SU-DHL-6 (cell line): Measurements from ENCODE around the gene EREG.

Source experiments
- H2AFZ ChIP-seq: fragments of 200-600 bp; sonication (generic); 2 replicates; pipeline ENCODE4 v1.6.1; 2014; ENCODE audit warnings: low read depth, mild to moderate bottlenecking, moderate library complexity, mixed read lengths, antibody characterized with exemption, low read length; ENCODE audit not compliant: severe bottlenecking
- H3F3A ChIP-seq: fragments of 200-600 bp; shearing (Covaris generic); 2 replicates; pipeline ENCODE4 v1.6.0; 2016; ENCODE audit warnings: antibody characterized with exemption, mild to moderate bottlenecking; ENCODE audit not compliant: insufficient read depth
- H3K27ac ChIP-seq: fragments of 200-600 bp; sonication (generic); 2 replicates; pipeline ENCODE4 v1.5.1; 2016; ENCODE audit warnings: low read depth, mild to moderate bottlenecking, low read length, moderate library complexity, mixed read lengths
- H3K27me3 ChIP-seq: fragments of 200-600 bp; sonication (generic), shearing (Covaris generic); 2 replicates; pipeline ENCODE4 v1.6.0; 2014; ENCODE audit warnings: mild to moderate bottlenecking, low read length
- H3K36me3 ChIP-seq: fragments of 200-600 bp; sonication (generic); 2 replicates; pipeline ENCODE4 v1.6.1; 2014; ENCODE audit warnings: mild to moderate bottlenecking, low read length, mixed read lengths
- H3K4me2 ChIP-seq: fragments of 300-600, 200-600 bp; shearing (Covaris generic), sonication (generic); 2 replicates; pipeline ENCODE4 v1.6.0; 2014; ENCODE audit warnings: low read length, low read depth, mild to moderate bottlenecking; ENCODE audit not compliant: poor library complexity, severe bottlenecking
- H3K4me3 ChIP-seq: fragments of 200-600 bp; sonication (generic); 2 replicates; pipeline ENCODE4 v1.5.1; 2014; ENCODE audit warnings: antibody characterized with exemption, low read length, mild to moderate bottlenecking, mixed read lengths; ENCODE audit not compliant: insufficient read depth, poor library complexity, severe bottlenecking
- H3K79me2 ChIP-seq: fragments of 200-600 bp; sonication (generic); 2 replicates; pipeline ENCODE4 v1.6.1; 2014; ENCODE audit warnings: mild to moderate bottlenecking, low read length, moderate library complexity; ENCODE audit not compliant: insufficient read depth
- H3K9ac ChIP-seq: fragments of 200-600 bp; sonication (generic); 2 replicates; pipeline ENCODE4 v1.7.0; 2014; ENCODE audit warnings: mild to moderate bottlenecking, low read length
- H3K9me2 ChIP-seq: fragments of 200-600 bp; sonication (generic); replicated peaks from 2 replicates; pipeline ENCODE4 v1.6.1; 2014; ENCODE audit warnings: low read length; ENCODE audit not compliant: insufficient read depth
- H3K9me3 ChIP-seq: fragments of 200-600 bp; sonication (generic); 2 replicates; pipeline ENCODE4 v1.6.1; 2014; ENCODE audit warnings: low read length, mixed read lengths; ENCODE audit not compliant: insufficient read depth
- H4K20me1 ChIP-seq: fragments of 200-600 bp; sonication (generic); 2 replicates; pipeline ENCODE4 v1.6.1; 2014; ENCODE audit warnings: low read depth, mild to moderate bottlenecking, antibody characterized with exemption, low read length, moderate library complexity, mixed read lengths
- CTCF ChIP-seq: fragments of 200-600 bp; sonication (generic); IDR thresholded peaks from one replicate; pipeline ENCODE4 v1.5.1; 2017; ENCODE audit warnings: antibody characterized with exemption, mild to moderate bottlenecking, low read length, moderate library complexity; ENCODE audit not compliant: insufficient read depth, poor library complexity, severe bottlenecking
- EZH2phosphoT487 ChIP-seq: fragments of 200-600 bp; sonication (generic), shearing (Covaris generic); conservative IDR thresholded peaks from 2 replicates; pipeline ENCODE4 v1.6.1; 2018; ENCODE audit warnings: mild to moderate bottlenecking, antibody characterized with exemption, low read length, moderate library complexity, mixed read lengths

Gene EREG

GRCh38 chr4:74378573-74378972, 13.6 kb downstream of the EREG start:
- no peaks in the 10 kb centered on the region for H4K20me1 ChIP-seq
- no peak overlapping the region for H2AFZ ChIP-seq
- no peak overlapping the region for H3K4me2 ChIP-seq
- no peaks in the 10 kb centered on the region for H3K9me2 ChIP-seq
- H3K9ac ChIP-seq, result no peak overlapping the region
- TF ChIP-seq CTCF (no peak), EZH2phosphoT487 (no peak)
- H3K27me3 ChIP-seq, result no peaks in the 10 kb centered on the region
- no peak overlapping the region for H3K27ac ChIP-seq
- no peaks in the 10 kb centered on the region for H3F3A ChIP-seq
- no peaks in the 10 kb centered on the region for H3K79me2 ChIP-seq
- H3K4me3 ChIP-seq, result no peak overlapping the region
- no peaks in the 10 kb centered on the region for H3K36me3 ChIP-seq
- H3K9me3 ChIP-seq, result no peaks in the 10 kb centered on the region

- H2AFZ ChIP-seq, result no peak overlapping the region
- no peak overlapping the region for H3K9ac ChIP-seq
- no peak for TF ChIP-seq EZH2phosphoT487
- no peak for TF ChIP-seq CTCF
Measured at GRCh38 chr4:74379912-74380311, 15.0 kb downstream of the EREG start.

GRCh38 chr4:74385386-74385785, 20.4 kb downstream of the EREG start:
- Histone ChIP-seq H3K9me3 (no peaks in the 10 kb centered on the region), H3K27me3 (no peaks in the 10 kb centered on the region), H3K9ac (no peak overlapping the region), H3K4me3 (no peak overlapping the region), H3K27ac (no peak overlapping the region), H2AFZ (no peak overlapping the region), H4K20me1 (no peaks in the 10 kb centered on the region), H3F3A (no peaks in the 10 kb centered on the region), H3K9me2 (no peaks in the 10 kb centered on the region), H3K36me3 (no peaks in the 10 kb centered on the region), H3K4me2 (no peak overlapping the region), H3K79me2 (no peaks in the 10 kb centered on the region)
- TF ChIP-seq CTCF (no peak), EZH2phosphoT487 (no peak)

More at GRCh38 chr4:74379912-74380311, 15.0 kb downstream of the EREG start:
- Histone ChIP-seq H3K27ac (no peak overlapping the region), H3F3A (no peaks in the 10 kb centered on the region), H3K79me2 (no peaks in the 10 kb centered on the region), H3K4me3 (no peak overlapping the region), H3K4me2 (no peak overlapping the region), H3K9me2 (no peaks in the 10 kb centered on the region), H3K36me3 (no peaks in the 10 kb centered on the region), H3K27me3 (no peaks in the 10 kb centered on the region), H4K20me1 (no peaks in the 10 kb centered on the region), H3K9me3 (no peaks in the 10 kb centered on the region)
